NCI-H2171 treated with DMSO at 0.1 percent for 48 hours (cell line): Measurements from ENCODE around the gene HDAC4.
"Not testable (repeated sequence)": the region's sequence is repeated elsewhere in the genome, so short reads cannot be mapped to it uniquely, and the experiment has no call there.

Experiments used
- DNase-seq: peaks from one replicate; lab custom pipeline; 2025; lab: John Stamatoyannopoulos, UW

Gene HDAC4

GRCh38 chr2:239046822-239047221 is 354.0 kb downstream of the HDAC4 start:
- DNase-seq, result no peak

GRCh38 chr2:239044336-239044735 is 356.5 kb downstream of the HDAC4 start:
- DNase-seq, result no peak

GRCh38 chr2:239043326-239043725 is 357.5 kb downstream of the HDAC4 start:
- no peak for DNase-seq

GRCh38 chr2:239042551-239043320 is 358.1 kb downstream of the HDAC4 start:
- DNase-seq, result no peak

- no peak for DNase-seq
These were observed 358.8 kb downstream of the HDAC4 start for GRCh38 chr2:239042046-239042445.

GRCh38 chr2:239041062-239041461 is 359.8 kb downstream of the HDAC4 start:
- DNase-seq, result no peak

- DNase-seq, result no peak
These were observed 360.6 kb downstream of the HDAC4 start for GRCh38 chr2:239040152-239040761.

GRCh38 chr2:239039479-239039861 is 361.4 kb downstream of the HDAC4 start:
- no peak for DNase-seq

- DNase-seq, result no peak
These were observed 361.9 kb downstream of the HDAC4 start for GRCh38 chr2:239038773-239039478.

- not testable (repeated sequence) for DNase-seq
These were observed 362.5 kb downstream of the HDAC4 start for GRCh38 chr2:239038284-239038683.

GRCh38 chr2:239037559-239037910 is 363.3 kb downstream of the HDAC4 start:
- DNase-seq, result no peak

GRCh38 chr2:239036819-239037558 is 363.8 kb downstream of the HDAC4 start:
- DNase-seq, result no peak

GRCh38 chr2:239035997-239036731 is 364.7 kb downstream of the HDAC4 start:
- DNase-seq, result no peak

- no peak for DNase-seq
These were observed 365.4 kb downstream of the HDAC4 start for GRCh38 chr2:239035361-239035814.

GRCh38 chr2:239034561-239035341 is 366.1 kb downstream of the HDAC4 start:
- no peak for DNase-seq

- no peak for DNase-seq
These were observed 366.8 kb downstream of the HDAC4 start for GRCh38 chr2:239033801-239034560.

- DNase-seq, result no peak
These were observed 370.9 kb downstream of the HDAC4 start for GRCh38 chr2:239029958-239030357.

GRCh38 chr2:239028253-239028619 is 372.6 kb downstream of the HDAC4 start:
- DNase-seq, result no peak

GRCh38 chr2:239027391-239028252 is 373.2 kb downstream of the HDAC4 start:
- DNase-seq, result no peak
